GM18519 (cell line): ENCODE data around the gene TACR1.
"Not testable (repeated sequence)": the region's sequence is repeated elsewhere in the genome, so short reads cannot be mapped to it uniquely, and the experiment has no call there.

Experiments used
- ATAC-seq: cut with Tn5 transposase; IDR thresholded peaks from one replicate; pipeline ENCODE4 v1.9.1; 2021; ENCODE audit warnings: mild to moderate bottlenecking, moderate library complexity; ENCODE audit not compliant: unreplicated experiment, low FRiP score

The TACR1 gene

DNA sequence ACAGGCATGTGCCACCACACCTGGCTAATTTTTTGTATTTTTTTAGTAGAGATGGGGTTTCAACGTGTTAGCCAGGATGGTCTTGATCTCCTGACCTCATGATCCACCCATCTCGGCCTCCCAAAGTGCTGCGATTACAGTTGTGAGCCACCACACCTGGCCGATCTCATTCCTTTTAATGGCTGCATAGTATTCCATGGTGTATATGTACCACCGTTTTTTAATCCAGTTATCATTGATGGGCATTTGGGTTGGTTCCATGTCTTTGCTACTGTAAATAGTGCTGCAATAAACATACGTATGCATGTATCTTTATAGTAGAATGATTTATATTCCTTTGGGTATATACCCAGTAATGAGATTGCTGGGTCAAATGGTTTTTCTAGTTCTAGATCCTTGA is 51.4 kb downstream of the TACR1 start:
- ATAC-seq, result not testable (repeated sequence)

- no peak for ATAC-seq
These were observed 52.6 kb downstream of the TACR1 start for GRCh38 chr2:75146606-75147332.

- ATAC-seq, result not testable (repeated sequence)
These were observed 53.1 kb downstream of the TACR1 start for GRCh38 chr2:75146221-75146605.

GRCh38 chr2:75142081-75142480 is 57.2 kb downstream of the TACR1 start:
- no peak for ATAC-seq

GRCh38 chr2:75140288-75140687 is 59.0 kb downstream of the TACR1 start:
- ATAC-seq, result no peak

- ATAC-seq, result no peak
These were observed 60.1 kb downstream of the TACR1 start for GRCh38 chr2:75139171-75139570.

GRCh38 chr2:75138528-75138927 is 60.8 kb downstream of the TACR1 start:
- ATAC-seq, result no peak

DNA sequence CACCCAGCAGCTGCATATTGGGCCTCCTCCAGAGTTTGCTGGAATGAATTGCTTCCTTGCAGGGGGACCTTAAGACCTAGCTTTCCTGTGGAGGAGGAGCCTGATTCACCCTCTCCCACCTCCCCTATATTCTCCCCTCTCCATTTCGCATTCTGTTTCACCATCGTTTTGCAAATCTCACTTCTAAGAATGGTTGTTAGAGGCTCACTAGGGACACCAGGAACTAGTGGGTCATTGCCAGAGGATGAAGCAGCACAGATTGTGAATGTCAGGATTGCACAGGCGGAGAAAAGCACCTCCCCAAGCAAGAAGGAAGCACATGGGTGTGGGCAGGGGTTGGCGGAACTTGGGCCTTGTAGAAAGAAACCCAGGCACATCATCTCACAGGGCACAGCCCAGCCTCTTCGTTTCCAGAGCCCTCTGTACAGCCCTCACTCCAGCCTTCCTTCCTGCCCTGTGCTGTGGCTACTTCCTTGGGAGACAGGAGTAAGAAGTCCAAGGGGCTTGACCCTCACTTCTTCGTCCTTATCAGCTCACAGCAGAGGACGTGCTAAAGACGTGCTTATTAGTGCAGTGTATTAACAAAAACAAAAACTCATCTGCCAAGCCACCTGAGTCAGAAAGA is 63.4 kb downstream of the TACR1 start:
- no peak for ATAC-seq

DNA sequence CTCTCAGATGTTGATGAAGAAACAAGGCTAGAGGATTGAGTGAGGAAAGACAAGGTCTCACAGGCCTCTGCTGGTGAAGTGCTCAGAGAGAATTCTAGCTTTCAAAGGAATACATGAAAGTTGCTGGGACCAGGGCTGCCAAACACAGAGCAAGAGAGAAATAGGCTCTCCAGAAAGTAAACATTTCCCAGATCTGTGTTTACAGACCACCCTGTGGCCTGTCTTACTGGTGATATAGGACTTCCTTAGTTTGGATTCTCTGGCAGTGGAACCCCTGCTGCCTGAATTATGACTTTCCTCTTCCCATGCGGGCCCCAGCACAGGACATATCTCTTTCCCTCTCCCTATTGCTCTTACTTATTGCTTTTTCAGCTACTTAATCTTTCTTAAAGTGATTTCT is 64.5 kb downstream of the TACR1 start:
- ATAC-seq, result no peak

GRCh38 chr2:75133621-75134570 is 65.4 kb downstream of the TACR1 start:
- no peak for ATAC-seq

- ATAC-seq, result no peak
These were observed 69.1 kb downstream of the TACR1 start for GRCh38 chr2:75130171-75130570.

DNA sequence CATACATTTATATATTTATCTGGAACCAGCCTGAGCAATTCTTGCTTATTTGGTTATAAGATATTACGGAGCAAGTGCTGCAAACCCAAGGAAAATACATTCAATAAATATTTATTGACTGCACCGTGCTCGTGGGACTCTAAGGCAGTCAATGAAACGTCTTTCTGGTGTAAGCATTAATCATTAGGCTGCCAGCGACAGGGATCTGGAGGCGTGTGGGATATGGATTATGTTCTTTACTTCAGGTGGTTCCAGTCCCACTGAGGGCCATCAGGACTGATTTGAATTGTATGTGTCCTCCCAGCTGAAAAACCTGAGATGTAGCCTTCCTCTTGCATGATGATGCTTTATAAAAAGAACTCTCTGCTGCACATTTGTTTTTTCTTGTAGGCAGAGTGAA is 75.4 kb downstream of the TACR1 start:
- no peak for ATAC-seq

GRCh38 chr2:75113231-75113869 is 86.0 kb downstream of the TACR1 start:
- ATAC-seq, result no peak

GRCh38 chr2:75108937-75109482 is 90.3 kb downstream of the TACR1 start:
- no peak for ATAC-seq

GRCh38 chr2:75102011-75102410 is 97.3 kb downstream of the TACR1 start:
- ATAC-seq, result no peak

DNA sequence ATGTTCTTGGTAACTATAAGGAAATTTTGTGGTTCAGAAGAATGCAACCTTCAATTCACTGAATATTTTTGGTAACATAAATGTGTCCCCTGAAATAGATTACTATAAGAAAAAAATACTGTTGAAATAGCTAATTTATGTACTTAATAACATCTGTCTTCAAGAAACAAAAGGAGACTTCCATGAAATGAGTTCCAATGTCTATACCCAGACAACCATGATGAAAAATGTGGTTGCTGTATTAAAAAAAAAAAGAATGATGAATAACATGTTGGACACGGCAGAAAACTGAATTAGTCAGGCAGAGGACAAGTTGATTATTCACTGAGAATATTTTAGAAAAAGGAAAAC is 98.5 kb downstream of the TACR1 start:
- ATAC-seq, result no peak

DNA sequence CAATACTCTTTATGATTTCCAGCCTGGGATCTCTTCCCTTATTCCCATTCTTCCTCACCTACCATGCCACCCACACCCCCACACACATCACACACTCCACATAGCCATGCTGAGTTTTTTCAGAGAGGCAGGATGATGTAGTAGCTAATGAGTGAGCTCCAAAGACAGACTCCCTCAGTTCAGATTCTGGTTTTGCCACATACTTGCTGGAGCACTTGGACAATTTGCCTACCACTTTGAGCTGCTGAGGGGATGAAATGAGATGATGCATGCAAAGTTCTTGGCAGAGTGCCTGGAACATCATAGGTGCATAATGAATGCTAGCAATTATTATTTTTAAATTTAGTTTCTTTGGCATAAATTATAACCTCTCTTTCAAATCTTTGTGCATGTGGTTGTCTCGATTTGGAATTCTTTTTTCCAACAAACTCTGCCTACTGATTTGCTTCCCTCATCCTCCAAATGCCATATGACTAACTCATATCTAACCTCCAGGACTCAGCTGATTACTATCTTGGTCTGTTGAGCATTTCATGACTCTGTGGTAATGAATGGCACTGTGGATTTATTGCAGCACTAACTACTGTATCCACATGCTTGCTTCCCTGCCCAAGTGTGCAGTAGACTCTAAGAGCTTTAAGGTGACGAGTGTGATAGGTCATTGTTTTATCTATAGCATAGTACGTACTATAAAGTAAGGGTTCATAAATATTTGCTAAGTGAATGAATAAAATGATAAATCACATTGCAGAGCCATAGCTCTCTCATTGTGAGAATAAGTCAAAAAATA is 99.1 kb downstream of the TACR1 start:
- ATAC-seq, result no peak

DNA sequence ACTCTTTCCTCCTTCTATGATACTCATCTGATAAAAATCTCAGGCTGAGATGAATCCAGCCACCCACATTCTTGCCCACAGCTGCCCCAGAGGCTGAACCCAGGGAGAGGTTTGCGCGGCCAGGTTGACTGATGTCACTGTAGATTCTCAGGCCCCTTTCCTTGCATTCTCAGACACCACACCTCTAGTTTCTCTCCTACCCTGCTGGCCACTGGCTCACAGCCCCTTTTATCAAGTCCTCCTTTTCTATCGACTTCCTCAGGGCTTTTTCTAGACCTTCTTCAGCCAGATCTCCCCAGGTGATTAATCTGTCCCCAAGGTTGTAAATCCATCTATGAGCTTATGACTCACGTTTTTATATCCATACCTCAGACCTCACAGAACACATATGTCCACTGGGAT is 99.8 kb downstream of the TACR1 start:
- ATAC-seq, result no peak

GRCh38 chr2:75098856-75099255 is 100.5 kb downstream of the TACR1 start:
- ATAC-seq, result no peak

GRCh38 chr2:75097831-75098230 is 101.5 kb downstream of the TACR1 start:
- ATAC-seq, result no peak
